ENCODE measurements around the gene SLC6A8. TPM values are rescaled to one million over a fixed set of nuclear protein-coding genes. Genes with fewer than 3 reads are reported as not detected.

SLC6A8 gene
- total and polyA plus RNA-seq, 2 donors (not counting 1 experiment from before 2014, with no cell fraction given), result 0.49 to 2.9 TPM

GRCh38 chrX:153665726-153666306, 21.9 kb upstream of the SLC6A8 start:
- CTCF ChIA-PET, result interaction anchor here (1.0 to 9.2 kb wide), 5 partner anchors 10 to 724 kb away, joined by 3 to 97 read pairs (median 31); no protein-coding TSS in a partner anchor

More at GRCh38 chrX:153665726-153666306, 21.9 kb upstream of the SLC6A8 start:
- Mint-ChIP-seq H3K27ac (no peak overlapping the region), H3K9me3 (ENCODE audit: insufficient read depth) (no peaks in the 10 kb centered on the region), H3K27me3 (peaks cover 25% of the 10 kb centered on the region), H3K4me3 (no peak overlapping the region), H3K4me1 (peaks cover 14% of the 10 kb centered on the region)
- no peak overlapping the region for H3K27ac ChIP-seq (ENCODE audit: low read length in 2 of 2)
- no peak overlapping the region for H3K4me2 ChIP-seq (replicated peaks; ENCODE audit: low read depth, low read length, poor library complexity, severe bottlenecking)
- H4K20me1 ChIP-seq (ENCODE audit: control insufficient read depth, insufficient read depth, low read length, poor library complexity, severe bottlenecking), result no peaks in the 10 kb centered on the region
- H3K4me3 ChIP-seq (ENCODE audit: control extremely low read depth in 1 of 5, extremely low read depth in 1 of 5, insufficient read depth in 1 of 5, low read depth in 2 of 5, low read length in 4 of 5), result no peak overlapping the region
- 90% methylated on average over 6 of the region's 9 CpGs for WGBS (ENCODE audit: insufficient coverage)
- POLR2A ChIA-PET, result no interaction called here
- no peak for ATAC-seq (ENCODE audit: low read depth)
- H2AFZ ChIP-seq (ENCODE audit: insufficient read depth, low read depth, low read length, poor library complexity, severe bottlenecking), result no peak overlapping the region
- H3K4me1 ChIP-seq (ENCODE audit: control insufficient read depth in 2 of 2, insufficient read depth in 2 of 2, low read length in 2 of 2), result peaks cover 5 to 9% of the 10 kb centered on the region in 2 donors
- no peaks in the 10 kb centered on the region for H3K36me3 ChIP-seq (replicated peaks in 1 of 2; ENCODE audit: control extremely low read depth in 1 of 2, control insufficient read depth in 1 of 2, extremely low read depth in 1 of 2, insufficient read depth in 2 of 2, low read length in 1 of 2)
- TF ChIP-seq EZH2 (IDR thresholded peaks at IDR 0.05; ENCODE audit: borderline replicate concordance, insufficient read depth, low read depth, low read length, poor library complexity, severe bottlenecking), result no peak
- TF ChIP-seq CTCF (IDR thresholded peaks at IDR 0.05), result no peak
- no peak overlapping the region for H3K9ac ChIP-seq (ENCODE audit: low read length)
- no peaks in the 10 kb centered on the region for H3K79me2 ChIP-seq (ENCODE audit: control insufficient read depth, insufficient read depth, low read length)
- no peaks in the 10 kb centered on the region for H3K9me3 ChIP-seq (ENCODE audit: control extremely low read depth in 1 of 3, control insufficient read depth in 2 of 3, insufficient read depth in 1 of 3, low read length in 2 of 3)
- peaks cover 0 to 3% (median 1%) of the 10 kb centered on the region in 4 experiments for H3K27me3 ChIP-seq (replicated peaks in 1 of 4; ENCODE audit: control extremely low read depth in 1 of 4, control insufficient read depth in 3 of 4, insufficient read depth in 4 of 4, low read length in 3 of 4)
- no peak for DNase-seq
- intact Hi-C loops (cut with micrococcal nuclease), result no loop called here

All from B cell (primary cell).